HG03108 (cell line): ENCODE results near the gene CHIA.
"Not testable (repeated sequence)": the region's sequence is repeated elsewhere in the genome, so short reads cannot be mapped to it uniquely, and the experiment has no call there.

Experiments used
- ATAC-seq: cut with Tn5 transposase; IDR thresholded peaks from one replicate; pipeline ENCODE4 v1.9.1; 2021; ENCODE audit warnings: moderate library complexity; ENCODE audit not compliant: unreplicated experiment

CHIA gene

DNA sequence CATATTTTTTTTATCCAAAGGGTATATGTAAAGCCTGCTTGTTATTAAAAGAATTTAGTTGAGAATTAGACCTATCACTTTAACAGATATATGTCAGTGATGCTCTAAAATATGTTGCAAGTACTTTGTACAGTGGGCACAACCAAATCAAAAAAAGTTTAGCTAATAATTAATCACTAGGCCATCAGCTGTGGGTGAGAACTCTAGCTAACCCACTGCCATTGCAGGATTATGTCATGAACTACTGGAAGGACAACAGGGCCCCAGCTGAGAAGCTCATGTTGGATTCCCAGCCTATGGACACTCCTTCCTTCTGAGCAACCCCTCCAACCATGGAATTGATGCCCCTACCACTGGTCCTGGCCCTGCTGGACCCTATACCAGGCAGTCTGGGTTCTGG is 6.8 kb upstream of the CHIA start:
- no peak for ATAC-seq

DNA sequence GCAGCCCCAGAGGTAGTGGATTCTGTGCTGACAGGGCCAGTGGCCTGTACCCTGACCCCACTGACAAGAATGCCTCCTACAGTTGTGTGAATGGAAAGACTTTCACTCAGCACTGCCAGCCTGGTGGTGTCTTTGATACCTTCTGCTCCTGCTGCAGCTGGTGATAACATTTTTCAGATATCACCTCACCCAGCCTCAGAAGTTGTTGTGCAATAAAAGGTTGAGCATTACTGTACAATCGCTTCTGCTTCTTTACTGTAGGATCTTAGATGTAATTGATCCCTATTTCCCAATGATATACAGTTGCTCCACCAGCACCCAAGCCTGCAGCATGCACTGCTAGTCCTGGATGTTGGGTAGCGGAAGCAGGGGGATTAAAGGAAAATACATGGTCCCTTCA is 4.8 kb upstream of the CHIA start:
- ATAC-seq = no peak

DNA sequence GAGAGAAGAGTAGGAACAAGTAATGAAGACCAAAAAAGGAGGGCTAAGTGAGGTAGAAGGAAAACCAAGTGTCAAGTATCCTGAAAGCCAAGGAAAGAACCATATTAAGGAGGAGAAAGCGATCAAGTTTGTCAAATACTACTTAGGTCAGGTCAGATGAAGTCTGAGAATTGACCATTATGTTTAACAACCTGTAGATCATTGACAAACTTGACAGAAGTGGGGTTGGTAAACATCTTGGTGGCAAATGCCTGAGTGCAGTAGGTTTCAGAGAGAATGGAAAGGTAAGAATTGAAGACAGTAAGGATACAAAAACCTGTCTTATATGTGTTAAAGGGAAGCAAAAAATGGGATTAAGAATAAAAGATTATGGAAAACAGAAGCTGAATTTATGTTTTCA is 3.7 kb upstream of the CHIA start:
- ATAC-seq = no peak

DNA sequence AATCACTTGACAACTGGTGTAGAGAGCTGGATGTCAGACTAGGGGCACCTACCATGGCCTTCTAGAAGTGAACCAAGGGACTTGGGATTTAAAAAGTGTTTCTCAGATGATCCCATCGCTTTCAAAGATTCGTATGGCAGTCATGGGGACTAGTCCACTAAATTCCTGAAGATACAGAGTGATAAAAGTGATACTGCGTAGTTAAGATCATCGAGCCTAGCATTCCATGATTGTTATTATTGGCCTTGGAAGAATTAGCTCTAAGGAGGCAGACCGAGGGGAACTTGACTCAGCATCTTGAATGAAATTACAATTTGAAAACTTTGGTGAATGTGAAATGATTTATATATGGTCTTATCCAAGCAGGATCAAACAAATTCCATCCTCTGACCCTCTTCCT is 1.3 kb upstream of the CHIA start:
- ATAC-seq = no peak

DNA sequence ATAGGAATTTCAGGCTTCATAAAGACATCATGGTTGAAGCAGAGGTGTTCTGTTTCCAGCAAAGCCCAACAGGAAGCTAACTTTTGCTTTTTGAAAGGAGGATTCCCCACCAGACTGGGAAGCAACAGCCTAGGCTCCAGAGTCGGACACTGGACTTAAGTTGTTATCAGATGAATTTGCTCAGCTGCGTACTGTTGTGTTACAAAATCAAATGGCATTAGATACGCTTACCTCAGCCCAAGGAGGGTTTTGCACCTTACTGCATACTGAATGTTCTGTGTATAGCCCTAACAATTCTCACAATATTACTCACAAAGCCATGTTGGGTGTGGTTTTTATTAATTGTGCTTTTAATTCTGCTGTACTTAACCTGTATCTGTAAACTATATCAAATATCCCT is 547 bp upstream of the CHIA start:
- no peak for ATAC-seq

DNA sequence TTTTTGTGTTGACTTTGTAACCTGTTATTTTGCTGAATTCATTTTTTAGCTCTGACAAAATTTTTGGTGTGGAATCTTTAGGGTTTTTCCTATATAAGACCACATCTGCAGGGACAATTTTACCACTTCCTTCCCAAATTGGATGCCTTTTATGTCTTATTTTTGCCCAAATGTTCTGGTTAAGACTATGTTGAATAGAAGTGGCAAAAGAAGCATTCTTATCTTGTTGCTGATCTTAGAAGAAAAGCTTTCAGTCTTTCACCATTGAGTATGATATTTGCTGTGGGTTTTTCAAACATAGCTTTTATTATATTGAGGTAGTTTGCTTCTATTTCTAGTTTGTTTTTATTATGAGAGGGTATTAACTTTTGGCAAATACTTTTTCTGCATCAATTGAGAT is 3.7 kb downstream of the CHIA start:
- no peak for ATAC-seq

DNA sequence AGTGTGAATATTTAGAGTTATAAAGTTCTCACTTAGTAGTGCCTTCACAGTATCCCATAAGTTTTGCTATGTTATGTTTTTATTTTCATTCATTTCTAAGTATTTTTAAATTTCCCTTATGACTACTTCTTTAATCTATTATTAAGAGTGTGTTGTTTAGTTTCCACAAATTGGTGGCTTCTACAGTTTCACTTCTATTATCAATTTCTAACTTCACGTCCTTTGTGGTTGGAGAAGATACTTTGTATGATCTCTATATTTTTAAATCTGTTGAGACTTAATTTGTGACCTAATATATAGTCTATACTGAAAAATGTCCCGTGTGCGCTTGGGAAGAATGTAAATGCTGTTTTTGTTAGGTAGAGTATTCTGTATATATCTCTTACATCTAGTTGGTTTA is 11.7 kb downstream of the CHIA start:
- ATAC-seq = no peak

DNA sequence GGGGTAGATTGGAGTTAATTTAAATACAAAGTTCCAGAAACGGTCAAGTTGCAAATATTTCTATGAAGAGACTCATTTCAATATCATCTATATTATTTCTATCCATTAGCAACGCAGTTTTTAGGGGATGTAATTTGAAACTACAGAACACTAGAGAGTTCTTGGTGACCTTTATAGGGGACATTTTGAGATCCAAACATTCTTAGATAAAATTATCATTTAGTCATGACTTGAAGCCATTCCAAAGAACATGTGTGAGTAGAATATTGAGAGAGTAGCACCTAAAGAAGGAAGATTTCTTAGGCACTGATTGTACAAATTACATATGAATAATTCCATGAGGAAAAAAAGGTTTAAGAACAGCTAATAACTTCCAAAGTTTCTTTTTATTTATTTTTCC is 19.0 kb downstream of the CHIA start:
- no peak for ATAC-seq

DNA sequence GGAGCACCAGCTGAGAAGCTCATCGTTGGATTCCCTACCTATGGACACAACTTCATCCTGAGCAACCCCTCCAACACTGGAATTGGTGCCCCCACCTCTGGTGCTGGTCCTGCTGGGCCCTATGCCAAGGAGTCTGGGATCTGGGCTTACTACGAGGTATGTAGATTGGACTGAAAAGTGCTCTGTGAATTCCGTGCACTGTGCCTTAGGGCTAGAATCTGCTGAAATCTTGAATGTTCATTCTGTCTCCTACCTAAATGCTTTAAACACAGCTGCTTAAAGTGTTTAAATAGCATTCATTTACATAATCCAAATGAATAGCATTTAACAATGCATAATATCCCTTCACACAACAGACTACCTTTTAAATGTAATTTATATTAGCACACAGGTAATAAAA is 27.9 kb downstream of the CHIA start:
- no peak for ATAC-seq

DNA sequence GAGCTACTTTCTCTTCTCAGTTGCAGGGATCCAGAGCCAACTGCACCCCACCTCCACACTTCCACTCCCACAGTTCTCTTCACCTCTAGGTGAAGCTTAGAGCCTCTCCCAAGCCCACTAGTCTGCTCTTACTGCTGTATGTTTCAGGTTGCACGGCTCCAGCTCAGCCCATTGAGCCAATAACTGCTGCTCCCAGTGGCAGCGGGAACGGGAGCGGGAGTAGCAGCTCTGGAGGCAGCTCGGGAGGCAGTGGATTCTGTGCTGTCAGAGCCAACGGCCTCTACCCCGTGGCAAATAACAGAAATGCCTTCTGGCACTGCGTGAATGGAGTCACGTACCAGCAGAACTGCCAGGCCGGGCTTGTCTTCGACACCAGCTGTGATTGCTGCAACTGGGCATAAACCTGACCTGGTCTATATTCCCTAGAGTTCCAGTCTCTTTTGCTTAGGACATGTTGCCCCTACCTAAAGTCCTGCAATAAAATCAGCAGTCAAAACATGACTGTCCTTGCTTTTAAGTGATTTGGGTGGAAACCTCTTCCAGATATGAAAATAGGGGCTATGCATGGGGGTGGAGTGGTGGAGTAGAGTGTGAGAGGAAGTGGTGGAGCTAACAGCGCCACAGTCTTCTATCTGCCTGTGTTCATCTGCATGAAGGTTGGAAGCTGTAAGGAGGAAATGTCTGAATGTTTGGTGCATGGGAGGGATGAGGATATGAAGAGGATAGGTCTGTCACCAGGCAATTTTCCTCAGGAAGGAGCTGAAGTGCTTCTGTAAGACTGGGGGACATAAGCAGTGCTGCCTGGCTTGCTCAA is 29.6 kb downstream of the CHIA start:
- no peak for ATAC-seq

DNA sequence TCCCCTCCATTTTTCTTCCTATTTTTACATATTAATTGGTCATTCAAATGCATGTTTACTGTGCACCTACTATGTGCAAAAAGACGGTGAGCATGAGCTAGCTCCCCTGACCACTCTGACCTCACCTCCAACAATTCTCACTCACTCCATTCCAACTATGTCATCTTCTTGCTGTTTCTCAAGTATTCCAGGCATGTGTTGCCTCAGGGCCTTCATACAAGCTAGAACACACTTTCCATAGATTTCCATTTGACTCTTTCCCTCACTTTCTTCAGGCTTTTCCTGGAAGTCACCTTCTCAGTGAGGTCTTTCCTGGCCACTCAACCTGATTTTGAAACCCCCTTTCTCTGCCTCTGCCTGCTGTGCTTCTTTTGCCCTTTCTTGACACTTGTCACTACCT is 32.6 kb downstream of the CHIA start:
- ATAC-seq = no peak

DNA sequence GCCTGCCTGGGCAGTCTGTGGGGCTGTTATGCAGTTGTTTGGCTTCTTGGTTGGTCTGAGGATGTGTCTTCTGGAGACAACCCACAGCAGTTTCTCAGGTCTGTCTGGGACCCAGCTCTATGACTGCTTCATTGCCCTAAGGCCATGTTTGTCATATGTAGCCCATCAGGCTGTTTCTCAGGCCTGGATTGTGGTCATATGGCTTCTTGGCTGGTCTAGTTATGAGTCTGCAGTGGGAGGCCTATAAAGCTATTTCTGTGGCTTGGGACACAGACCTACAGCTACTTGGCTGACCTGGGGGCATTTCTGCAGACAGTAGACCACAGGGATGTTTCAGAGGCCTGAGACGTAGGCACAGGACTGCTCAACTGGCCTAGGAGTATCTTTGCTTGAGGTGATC is 41.5 kb downstream of the CHIA start:
- ATAC-seq = no peak

DNA sequence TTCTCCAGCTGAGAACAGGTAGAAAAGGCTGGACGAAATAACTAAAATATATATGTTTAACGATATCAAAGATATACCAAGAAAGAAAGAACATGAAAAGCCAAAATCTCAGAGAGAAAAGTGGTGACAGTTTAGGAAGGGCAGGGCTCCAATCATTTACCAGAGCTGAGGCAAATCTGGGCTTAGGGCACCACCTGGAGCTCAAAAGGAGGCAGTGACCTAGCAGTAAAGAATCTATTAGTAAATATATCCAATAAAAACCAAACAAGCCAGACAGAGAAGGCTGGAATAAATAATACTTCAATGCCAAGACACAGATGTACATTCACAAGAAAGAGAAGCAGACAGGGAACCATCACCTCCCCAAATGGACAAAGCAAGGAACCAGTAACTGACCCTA is 43.5 kb downstream of the CHIA start:
- ATAC-seq = no peak

DNA sequence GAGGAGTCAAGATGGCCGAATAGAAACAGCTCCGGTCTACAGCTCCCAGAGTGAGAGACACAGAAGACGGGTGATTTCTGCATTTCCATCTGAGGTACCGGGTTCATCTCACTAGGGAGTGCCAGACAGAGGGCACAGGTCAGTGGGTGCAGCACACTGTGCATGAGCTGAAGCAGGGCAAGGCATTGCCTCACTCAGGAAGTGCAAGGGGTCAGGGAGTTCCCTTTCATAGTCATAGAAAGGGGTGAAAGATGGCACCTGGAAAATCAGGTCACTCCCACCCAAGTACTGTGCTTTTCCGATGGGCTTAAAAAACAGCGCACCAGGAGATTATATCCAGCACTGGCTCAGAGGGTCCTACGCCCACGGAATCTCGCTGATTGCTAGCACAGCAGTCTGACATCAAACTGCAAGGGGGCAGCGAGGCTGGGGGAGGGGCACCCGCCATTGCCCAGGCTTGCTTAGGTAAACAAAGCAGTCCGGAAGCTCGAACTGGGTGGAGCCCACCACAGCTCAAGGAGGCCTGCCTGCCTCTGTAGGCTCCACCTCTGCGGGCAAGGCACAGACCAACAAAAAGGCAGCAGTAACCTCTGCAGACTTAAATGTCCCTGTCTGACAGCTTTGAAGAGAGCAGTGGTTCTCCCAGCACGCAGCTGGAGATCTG is 44.7 kb downstream of the CHIA start:
- ATAC-seq = not testable (repeated sequence)

DNA sequence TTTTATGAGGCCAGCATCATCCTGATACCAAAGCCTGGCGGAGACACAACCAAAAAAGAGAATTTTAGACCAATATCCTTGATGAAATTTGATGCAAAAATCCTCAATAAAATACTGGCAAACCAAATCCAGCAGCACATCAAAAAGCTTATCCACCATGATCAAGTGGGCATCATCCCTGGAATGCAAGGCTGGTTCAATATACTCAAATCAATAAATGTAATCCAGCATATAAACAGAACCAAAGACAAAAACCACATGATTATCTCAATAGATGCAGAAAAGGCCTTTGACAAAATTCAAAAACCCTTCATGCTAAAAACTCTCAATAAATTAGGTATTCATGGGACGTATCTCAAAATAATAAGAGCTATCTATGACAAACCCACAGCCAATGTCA is 48.2 kb downstream of the CHIA start:
- not testable (repeated sequence) for ATAC-seq

DNA sequence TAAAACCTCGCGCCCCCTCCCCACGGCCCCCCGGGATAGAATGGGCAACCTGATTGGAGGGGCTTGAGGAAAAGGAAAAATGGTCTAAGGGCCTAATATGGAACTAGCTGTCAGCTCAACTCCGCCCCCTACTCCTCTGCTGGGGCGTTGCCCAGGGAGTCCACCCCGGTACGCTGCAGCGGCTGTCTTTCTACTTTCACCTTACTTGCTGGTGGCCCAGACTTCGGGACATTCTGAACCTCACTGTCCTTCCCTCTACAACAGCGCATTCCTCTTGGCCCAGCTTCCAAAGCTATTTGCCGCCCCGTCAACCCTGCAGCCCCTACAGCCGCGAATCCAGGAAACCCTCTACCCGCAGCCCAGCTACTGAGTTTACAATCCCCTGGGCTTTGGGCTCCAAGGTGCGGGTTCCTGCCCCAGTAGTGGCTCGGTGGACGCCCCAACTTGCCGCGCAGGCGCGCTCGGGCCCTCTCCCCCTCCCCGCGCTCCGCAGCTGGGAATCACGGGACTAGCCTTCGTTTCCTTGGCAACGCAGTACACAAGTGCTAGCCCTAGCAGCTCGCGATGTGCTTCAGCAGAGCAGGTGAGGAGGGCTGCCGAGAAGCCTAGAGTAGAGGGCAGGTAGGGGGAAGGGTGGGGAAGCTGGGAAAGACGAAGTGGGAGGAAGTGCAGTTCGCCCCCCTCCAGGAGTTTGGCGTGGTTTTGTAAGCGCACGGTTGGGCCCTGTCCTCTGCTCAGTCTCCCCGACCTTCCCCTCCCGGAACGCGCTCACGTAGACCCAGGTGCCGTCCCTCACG is 55.6 kb downstream of the CHIA start:
- peak; percentile 85 for ATAC-seq

DNA sequence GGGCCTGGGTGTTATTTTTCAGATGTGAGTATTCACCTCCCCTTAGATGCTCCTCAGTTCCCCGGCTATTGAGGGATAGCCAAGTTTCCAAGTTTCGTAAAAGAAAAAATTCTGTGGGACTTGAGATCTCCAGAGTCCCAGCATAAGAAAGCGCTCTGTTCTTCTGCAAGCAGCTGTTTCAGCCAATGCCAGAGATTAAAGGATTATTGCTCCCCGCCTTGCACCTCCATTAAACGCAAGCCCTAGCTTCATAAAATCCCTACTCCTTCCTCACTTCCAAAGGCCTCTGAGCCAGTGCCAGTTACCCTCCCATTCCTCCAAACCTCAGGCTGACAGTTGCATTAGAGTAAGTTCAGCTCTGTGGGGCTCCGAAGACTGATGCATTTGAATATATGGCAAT is 56.4 kb downstream of the CHIA start:
- no peak for ATAC-seq

DNA sequence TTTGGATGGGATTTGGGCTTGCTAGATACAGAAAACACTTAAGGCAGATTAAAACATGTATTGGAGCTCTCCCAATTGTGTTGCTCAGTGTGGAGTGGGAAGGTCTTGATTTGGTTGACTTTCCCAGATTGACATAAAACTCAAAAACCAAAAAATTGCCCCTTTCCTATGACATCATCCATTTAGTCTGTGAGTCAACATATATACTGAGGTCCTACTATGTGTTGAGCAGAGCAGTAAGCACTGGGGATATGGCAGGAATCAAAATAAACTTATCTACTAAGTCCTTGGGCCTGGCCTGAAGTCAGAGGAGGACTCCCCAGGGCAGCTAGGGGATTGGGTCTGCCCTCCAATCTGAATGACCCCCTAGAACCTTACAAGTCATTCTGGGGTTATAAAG is 61.0 kb downstream of the CHIA start:
- ATAC-seq = no peak

DNA sequence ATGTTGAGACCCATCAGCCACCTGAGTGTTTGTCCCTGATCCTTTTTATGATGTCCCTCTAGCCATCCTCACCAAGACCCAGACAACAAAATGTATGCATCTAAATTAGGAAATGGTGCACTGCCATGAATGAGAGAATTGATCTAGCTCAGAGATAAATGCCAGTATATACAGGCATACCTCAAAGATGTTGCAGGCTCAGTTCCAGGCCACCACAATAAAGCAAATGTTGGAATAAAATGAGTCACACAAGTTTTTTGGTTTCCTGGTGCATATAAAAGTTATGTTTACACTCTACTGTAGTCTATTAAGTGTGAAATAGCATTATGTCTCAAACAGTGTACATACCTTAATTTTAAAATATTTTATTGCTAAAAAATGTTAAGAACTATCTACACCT is 63.9 kb downstream of the CHIA start:
- ATAC-seq = no peak

DNA sequence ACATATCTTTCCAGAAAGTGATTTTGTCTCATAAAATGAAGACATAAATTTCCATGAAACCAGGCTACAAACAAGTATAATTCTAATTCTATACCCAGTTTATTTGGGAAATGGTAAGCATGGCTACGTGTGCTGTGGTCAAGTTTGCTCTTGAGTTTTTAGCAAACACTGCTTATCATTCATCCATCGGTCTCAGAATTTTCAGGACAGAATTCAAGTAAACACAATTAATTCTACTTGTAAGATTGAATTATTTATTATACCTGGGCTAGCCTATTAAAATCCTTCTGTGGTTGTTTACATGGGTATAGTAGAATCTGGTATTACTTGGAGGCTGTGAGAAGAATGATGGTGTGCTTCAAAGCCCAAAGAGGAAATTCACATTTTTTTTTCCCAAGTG is 68.3 kb downstream of the CHIA start:
- no peak for ATAC-seq

DNA sequence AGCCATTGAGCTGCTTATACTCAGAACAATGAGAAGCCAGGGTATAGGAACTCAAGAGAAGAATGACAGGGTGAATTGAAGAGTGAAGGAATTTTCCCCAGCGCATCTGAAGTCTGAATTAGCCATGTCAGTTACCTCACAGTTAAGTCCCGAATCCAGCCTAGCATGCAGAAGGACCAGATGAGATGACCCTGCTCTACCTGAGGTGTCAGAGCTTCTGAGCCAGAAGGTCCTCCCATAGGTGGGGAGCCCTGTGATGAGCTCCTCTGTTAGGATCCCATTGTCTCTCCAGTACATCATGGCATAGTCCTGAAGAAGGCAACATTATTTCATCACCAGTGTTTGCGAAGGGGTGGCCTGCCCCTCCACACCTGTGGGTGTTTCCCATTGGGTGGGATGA is 68.7 kb downstream of the CHIA start:
- ATAC-seq = no peak

DNA sequence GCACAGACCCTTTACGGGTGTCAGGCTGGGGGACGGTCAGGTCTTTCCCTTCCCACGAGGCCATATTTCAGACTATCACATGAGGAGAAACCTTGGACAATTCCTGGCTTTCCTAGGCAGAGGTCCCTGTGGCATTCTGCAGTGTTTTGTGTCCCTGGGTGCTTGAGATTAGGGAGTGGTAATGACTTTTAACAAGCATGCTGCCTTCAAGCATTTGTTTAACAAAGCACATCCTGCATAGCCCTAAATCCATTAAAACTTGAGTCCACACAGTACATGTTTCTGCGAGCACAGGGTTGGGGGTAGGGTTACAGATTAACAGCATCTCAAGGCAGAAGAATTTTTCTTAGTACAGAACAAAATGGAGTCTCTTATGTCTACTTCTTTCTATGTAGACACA is 69.6 kb downstream of the CHIA start:
- not testable (repeated sequence) for ATAC-seq
